ENCODE data around the gene NPM3.
A peak's percentile ranks its signal among the peaks of the same experiment; 100 is the strongest.

Gene NPM3

DNA sequence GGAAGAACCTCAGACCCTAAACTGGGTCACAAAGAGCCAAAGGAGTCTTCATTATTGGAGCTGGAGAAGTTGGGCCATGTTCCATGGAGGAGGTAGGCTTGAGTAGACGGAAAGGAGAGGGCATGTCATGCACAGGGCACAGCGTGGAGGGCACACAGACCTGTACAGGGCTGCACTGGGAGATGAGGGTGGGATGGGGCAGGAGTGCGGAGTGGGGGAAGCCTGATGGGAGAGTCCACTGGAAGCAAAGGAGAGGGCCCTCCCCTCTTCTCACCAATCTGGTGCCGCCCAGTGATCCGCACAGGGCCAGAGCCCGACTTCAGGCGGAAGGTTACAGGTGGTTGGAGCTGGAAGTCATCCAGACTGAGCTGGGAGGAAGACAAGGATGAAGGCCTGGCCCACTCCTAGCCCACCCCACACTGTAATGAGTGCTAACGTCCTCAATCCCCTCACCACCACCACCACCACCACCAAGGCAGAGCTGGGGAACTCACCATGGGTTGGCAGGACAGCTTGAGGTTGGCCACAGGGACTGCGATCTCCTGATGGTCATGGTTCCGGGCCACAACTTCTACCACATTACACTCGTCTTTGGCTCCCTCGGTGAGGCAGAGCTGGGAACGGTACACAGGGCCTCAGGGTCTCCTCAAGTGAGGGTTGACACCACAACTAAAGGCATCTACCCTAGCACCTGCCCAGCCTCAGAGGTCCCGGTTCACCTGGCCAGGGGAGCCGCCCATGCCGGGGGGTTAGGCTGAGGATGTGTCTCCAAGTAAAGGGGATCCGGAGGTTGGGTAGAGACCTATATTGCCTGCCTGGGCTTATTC, 1.0 kb downstream of the NPM3 start:
- DNase-seq (ENCODE audit: low spot score): no peak
- peak overlapping the region; percentile 96 for H3K4me3 Mint-ChIP-seq
- peaks cover 42% of the 10 kb centered on the region for H3K4me1 Mint-ChIP-seq (ENCODE audit: low read depth)
- H3K36me3 Mint-ChIP-seq (ENCODE audit: low read depth): peaks cover 30% of the 10 kb centered on the region
- H3K27ac Mint-ChIP-seq: peak overlapping the region; percentile 50
- no peaks in the 10 kb centered on the region for H3K9me3 Mint-ChIP-seq
- H3K27me3 Mint-ChIP-seq (ENCODE audit: low read depth): peaks cover 16% of the 10 kb centered on the region

GRCh38 chr10:101781655-101781983, 1.6 kb downstream of the NPM3 start:
- H3K27ac Mint-ChIP-seq: peak overlapping the region; percentile 50
- peaks cover 42% of the 10 kb centered on the region for H3K4me1 Mint-ChIP-seq (ENCODE audit: low read depth)

DNA sequence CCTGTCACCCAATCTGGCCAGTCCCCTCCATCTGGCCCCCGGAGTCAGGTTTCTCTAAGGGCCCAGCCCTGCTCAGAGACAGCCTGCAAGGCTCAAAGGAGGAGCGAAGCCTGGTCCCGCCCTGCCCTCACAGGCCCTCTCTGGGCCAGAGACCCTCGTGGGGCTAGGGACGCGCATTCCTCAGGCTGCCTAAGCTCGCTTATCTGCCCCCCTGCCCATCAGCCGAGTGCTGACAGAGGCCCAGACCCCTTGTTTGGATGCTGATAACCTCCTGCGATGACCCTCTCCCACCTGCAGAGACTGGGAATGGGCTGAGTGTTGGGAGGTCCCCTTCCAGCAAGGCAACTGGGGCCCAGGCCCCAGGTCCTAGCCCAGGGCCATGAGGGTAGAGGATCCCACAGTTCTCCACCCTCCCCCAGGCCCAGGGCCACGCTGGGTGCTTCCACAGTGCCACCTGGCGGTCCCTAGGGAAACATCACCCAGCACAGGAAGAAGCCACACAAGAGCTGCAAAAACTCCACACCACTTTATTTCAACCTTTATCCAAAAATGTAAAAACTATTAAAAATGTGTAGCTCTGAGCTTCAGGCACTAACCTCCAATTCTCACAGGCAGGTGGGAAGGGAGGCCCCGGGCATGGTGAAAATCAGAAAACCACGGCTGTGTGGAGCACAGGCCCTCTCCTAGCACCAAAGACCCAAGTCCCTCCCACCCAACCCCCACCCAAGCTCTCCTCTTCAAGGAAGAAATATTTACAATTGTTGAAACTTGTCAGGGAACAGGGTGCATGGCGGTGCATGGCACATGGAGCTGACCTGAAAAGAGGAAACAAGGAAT, 2.2 kb downstream of the NPM3 start:
- Mint-ChIP-seq H3K4me3 (peak overlapping the region; percentile 47), H3K4me1 (ENCODE audit: low read depth) (peaks cover 42% of the 10 kb centered on the region), H3K9me3 (no peaks in the 10 kb centered on the region), H3K27me3 (ENCODE audit: low read depth) (peaks cover 24% of the 10 kb centered on the region), H3K36me3 (ENCODE audit: low read depth) (peaks cover 27% of the 10 kb centered on the region), H3K27ac (no peak overlapping the region)
- peak; percentile 70 for DNase-seq (ENCODE audit: low spot score)

More at GRCh38 chr10:101781655-101781983, 1.6 kb downstream of the NPM3 start:
- Mint-ChIP-seq H3K4me3 (peak overlapping the region; percentile 96), H3K27me3 (ENCODE audit: low read depth) (peaks cover 22% of the 10 kb centered on the region), H3K36me3 (ENCODE audit: low read depth) (peaks cover 29% of the 10 kb centered on the region), H3K9me3 (no peaks in the 10 kb centered on the region)
- no peak for DNase-seq (ENCODE audit: low spot score)

DNA sequence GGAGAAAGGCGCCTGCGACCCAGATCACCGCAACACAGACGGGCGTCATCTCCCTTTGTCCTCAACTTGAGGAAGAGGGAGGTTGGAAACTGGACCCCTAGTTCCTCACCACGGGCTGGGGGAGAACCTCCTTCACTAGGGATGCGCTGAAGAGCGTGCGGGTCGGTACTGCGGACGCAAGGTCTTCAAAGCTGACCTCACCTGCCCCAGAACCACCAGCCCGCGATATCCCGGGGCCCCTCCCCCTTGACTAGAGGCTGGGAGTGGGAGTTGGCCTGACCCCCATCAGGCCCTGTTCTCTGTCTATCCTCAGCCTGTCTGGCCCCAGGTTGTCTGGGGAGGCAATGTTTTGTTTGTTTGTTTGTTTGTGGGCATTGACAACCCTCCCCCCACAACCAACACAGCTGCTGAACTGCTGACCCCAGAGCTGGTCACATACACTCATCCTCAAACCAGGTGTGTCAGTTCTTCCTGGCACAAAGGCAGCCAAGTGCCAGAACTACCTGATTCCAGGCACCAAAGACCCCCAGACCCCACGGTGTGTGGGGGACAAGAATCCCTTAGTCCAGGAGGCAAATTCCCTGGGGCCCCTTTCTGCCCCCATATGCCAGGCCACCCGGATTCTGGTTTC, 2.9 kb downstream of the NPM3 start:
- Mint-ChIP-seq H3K4me1 (ENCODE audit: low read depth) (peaks cover 39% of the 10 kb centered on the region), H3K4me3 (peak overlapping the region; percentile 76), H3K36me3 (ENCODE audit: low read depth) (peaks cover 24% of the 10 kb centered on the region), H3K9me3 (no peaks in the 10 kb centered on the region), H3K27ac (no peak overlapping the region), H3K27me3 (ENCODE audit: low read depth) (peaks cover 24% of the 10 kb centered on the region)
- DNase-seq (ENCODE audit: low spot score): no peak

- H3K36me3 Mint-ChIP-seq (ENCODE audit: low read depth): peaks cover 19% of the 10 kb centered on the region
- peak; percentile 81 for DNase-seq (ENCODE audit: low spot score)
- peaks cover 36% of the 10 kb centered on the region for H3K4me1 Mint-ChIP-seq (ENCODE audit: low read depth)
- no peaks in the 10 kb centered on the region for H3K9me3 Mint-ChIP-seq
- H3K27me3 Mint-ChIP-seq (ENCODE audit: low read depth): peaks cover 31% of the 10 kb centered on the region
- peak overlapping the region; percentile 76 for H3K4me3 Mint-ChIP-seq
- H3K27ac Mint-ChIP-seq: no peak overlapping the region
Observed at GRCh38 chr10:101779544-101780186, 3.6 kb downstream of the NPM3 start.

GRCh38 chr10:101778781-101779543, 4.3 kb downstream of the NPM3 start:
- no peaks in the 10 kb centered on the region for H3K9me3 Mint-ChIP-seq
- no peak for DNase-seq (ENCODE audit: low spot score)
- peak overlapping the region; percentile 76 for H3K4me3 Mint-ChIP-seq
- peaks cover 38% of the 10 kb centered on the region for H3K27me3 Mint-ChIP-seq (ENCODE audit: low read depth)
- peak overlapping the region; percentile 7 for H3K27ac Mint-ChIP-seq
- H3K36me3 Mint-ChIP-seq (ENCODE audit: low read depth): peaks cover 14% of the 10 kb centered on the region
- peaks cover 30% of the 10 kb centered on the region for H3K4me1 Mint-ChIP-seq (ENCODE audit: low read depth)

- peaks cover 13% of the 10 kb centered on the region for H3K36me3 Mint-ChIP-seq (ENCODE audit: low read depth)
- no peaks in the 10 kb centered on the region for H3K9me3 Mint-ChIP-seq
- H3K27me3 Mint-ChIP-seq (ENCODE audit: low read depth): peaks cover 45% of the 10 kb centered on the region
- H3K4me1 Mint-ChIP-seq (ENCODE audit: low read depth): peaks cover 27% of the 10 kb centered on the region
- H3K27ac Mint-ChIP-seq: no peak overlapping the region
- DNase-seq (ENCODE audit: low spot score): no peak
- H3K4me3 Mint-ChIP-seq: peak overlapping the region; percentile 76
Observed at GRCh38 chr10:101778151-101778780, 5.0 kb downstream of the NPM3 start.

DNA sequence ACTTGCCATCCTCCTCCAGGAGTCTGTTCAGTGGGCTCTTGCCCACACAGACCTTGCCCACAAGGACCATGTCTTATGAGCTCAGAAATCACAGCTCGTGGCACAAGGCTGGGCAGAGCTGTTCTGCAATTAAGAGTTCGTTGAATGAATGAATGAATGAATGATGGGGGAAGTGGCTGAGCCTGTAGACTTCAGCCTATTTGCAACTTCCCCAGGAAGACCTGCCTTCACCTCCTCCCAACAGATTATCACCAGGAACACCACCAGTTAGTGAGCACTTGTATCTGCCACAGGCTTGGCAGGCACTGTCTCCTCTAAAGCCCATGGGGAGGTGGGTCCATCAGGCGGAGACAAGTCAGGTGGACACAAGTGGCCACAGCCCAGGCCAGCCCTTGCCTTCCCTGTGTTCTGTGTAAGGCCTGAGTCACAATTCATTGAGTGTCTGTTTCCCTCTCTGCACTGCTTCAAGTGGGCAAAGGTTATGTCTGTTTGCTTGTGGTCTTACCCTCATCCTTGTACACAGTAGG, 5.6 kb downstream of the NPM3 start:
- DNase-seq (ENCODE audit: low spot score): no peak
- Mint-ChIP-seq H3K27ac (no peak overlapping the region), H3K4me1 (ENCODE audit: low read depth) (peaks cover 25% of the 10 kb centered on the region), H3K9me3 (no peaks in the 10 kb centered on the region), H3K27me3 (ENCODE audit: low read depth) (peaks cover 50% of the 10 kb centered on the region), H3K36me3 (ENCODE audit: low read depth) (peaks cover 10% of the 10 kb centered on the region), H3K4me3 (no peak overlapping the region)

DNA sequence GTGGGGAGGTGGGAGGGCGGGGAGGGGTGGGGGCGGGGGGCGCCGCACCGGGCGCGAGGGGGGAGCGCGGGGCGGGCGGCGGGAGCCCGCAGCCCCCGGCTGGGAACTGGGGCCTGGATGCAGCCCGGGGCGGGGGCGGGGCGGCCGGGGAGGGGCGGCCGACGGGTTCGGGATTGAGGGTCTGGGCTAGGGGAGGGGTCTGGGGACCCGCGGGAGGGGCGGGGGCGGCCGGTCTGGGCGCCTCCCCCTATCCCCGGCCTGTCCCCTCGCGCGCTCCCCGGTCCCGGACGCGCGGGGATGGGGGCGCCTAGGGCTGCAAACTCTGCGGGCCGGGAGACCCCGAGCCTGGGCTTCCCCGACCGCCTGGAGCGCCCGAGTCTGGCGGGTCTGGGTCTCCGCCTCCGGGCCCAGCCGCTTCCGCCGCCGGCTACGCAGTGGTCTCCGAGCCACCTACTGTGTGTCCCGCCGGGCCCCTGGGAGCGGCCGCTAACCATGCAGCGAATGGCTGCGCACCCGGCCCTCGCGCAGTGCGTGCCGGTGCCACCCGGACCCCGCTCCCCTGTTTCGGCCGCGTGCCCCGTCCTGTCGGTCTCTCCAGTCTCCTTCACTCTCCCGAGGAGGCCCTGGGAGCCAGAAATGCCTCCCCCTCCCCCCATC, 7.0 kb downstream of the NPM3 start:
- peaks cover 10% of the 10 kb centered on the region for H3K36me3 Mint-ChIP-seq (ENCODE audit: low read depth)

DNA sequence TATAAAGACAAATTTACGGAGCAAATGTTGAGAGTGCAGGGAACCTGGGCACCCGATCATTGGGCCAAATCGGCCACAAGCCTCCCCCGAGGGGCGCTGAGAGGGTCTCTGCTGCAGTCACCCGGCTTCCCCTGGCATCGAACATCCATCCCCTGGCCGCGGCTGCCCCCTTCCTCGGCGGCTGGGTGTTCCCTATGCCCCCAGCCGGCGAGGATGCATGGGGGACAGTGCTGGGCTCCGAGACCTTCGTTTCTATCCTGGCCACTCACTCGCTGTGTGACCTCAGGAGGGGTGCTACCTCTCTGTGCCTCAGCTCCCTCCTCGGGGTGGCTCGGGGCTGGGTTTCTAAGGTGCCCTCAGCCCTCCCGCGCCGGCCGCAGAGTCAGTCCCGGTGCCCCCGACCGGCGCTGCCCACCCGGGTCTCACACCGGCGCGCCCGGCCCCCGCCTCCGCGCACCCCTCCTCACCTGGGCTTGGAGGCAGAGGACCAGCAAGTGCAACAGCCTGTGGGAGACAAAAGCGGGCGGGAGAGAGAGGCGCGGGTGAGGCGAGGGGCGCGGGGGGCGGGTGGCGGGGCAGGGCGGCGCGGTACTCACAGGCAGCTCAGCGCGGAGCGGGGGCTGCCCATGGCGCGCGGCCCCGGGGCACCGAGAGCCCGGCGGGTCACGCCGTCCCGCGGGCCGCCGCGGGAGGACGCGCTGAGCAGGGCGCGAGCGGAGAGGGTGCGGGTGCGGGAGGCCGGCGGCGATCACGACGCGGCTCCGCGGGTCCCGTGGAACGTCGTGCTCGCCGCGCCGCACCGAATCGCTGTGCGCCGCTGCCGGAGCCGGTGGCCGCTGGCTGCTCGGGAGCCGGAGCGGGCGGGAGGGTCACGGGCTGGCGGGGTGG, 7.7 kb downstream of the NPM3 start, which contains the start of gene FGF8:
Gene FGF8, minus strand, starts transcription at position 842 of the 888 bp plus-strand sequence. Its CDS starts 214 bp downstream, at position 628.
- H3K27ac Mint-ChIP-seq: no peak within 1 kb of the TSS
- H3K4me1 Mint-ChIP-seq (ENCODE audit: low read depth): peaks cover 10% of the 10 kb centered on the region
- no peak within 1 kb of the TSS for H3K4me3 Mint-ChIP-seq
- H3K27me3 Mint-ChIP-seq (ENCODE audit: low read depth): peaks cover 65% of the 10 kb centered on the region
- no peaks in the 10 kb centered on the region for H3K9me3 Mint-ChIP-seq
- H3K36me3 Mint-ChIP-seq (ENCODE audit: low read depth): peaks cover 10% of the 10 kb centered on the region
- no peak for DNase-seq (ENCODE audit: low spot score)

More for the DNA sequence above, 7.0 kb downstream of the NPM3 start:
- Mint-ChIP-seq H3K27me3 (ENCODE audit: low read depth) (peaks cover 63% of the 10 kb centered on the region), H3K9me3 (no peaks in the 10 kb centered on the region), H3K27ac (no peak overlapping the region), H3K4me1 (ENCODE audit: low read depth) (peaks cover 14% of the 10 kb centered on the region), H3K4me3 (no peak overlapping the region)
- no peak for DNase-seq (ENCODE audit: low spot score)

GRCh38 chr10:101774589-101775272, 8.5 kb downstream of the NPM3 start:
- Mint-ChIP-seq H3K4me3 (no peak overlapping the region), H3K27ac (no peak overlapping the region), H3K9me3 (no peaks in the 10 kb centered on the region), H3K4me1 (ENCODE audit: low read depth) (peaks cover 8% of the 10 kb centered on the region), H3K27me3 (ENCODE audit: low read depth) (peaks cover 66% of the 10 kb centered on the region), H3K36me3 (ENCODE audit: low read depth) (peaks cover 10% of the 10 kb centered on the region)
- no peak for DNase-seq (ENCODE audit: low spot score)
